Thoracic aorta (tissue), 2 donors: ENCODE results near the gene PTPRM. TPM values are rescaled to one million over a fixed set of nuclear protein-coding genes. Genes with fewer than 3 reads are reported as not detected.

Source experiments
- ATAC-seq: fragments of 150-250 bp; one replicate; pipeline ENCODE4 v1.8.0; 2017; ENCODE audit warnings: low read depth; ENCODE audit not compliant: insufficient number of reproducible peaks, low FRiP score
- DNase-seq: peaks from one replicate; pipeline ENCODE4 v3.0.0-alpha.2; 2020; ENCODE audit warnings: low spot score
- H3K27ac ChIP-seq, 2 donors: fragments of 200-600 bp; sonication (generic); 1 replicate in 1 of 2; 2 replicates in 1 of 2; pipeline ENCODE4 v1.5.1; 2016; ENCODE audit warnings: mild to moderate bottlenecking in 2 of 2, moderate library complexity in 2 of 2
- H3K27me3 ChIP-seq: fragments of 200-600 bp; sonication (generic); replicated peaks from 2 replicates; pipeline ENCODE4 v1.6.0; 2016; ENCODE audit warnings: mild to moderate bottlenecking; ENCODE audit not compliant: insufficient read depth
- H3K36me3 ChIP-seq: fragments of 200-600 bp; sonication (generic); one replicate; pipeline ENCODE4 v1.5.1; 2016
- H3K4me1 ChIP-seq, 2 donors: fragments of 200-600 bp; sonication (generic); 1 replicate in 1 of 2; 2 replicates in 1 of 2; pipeline versions ENCODE4 v1.5.1 to v1.6.0; 2016; ENCODE audit warnings: low read depth in 2 of 2, mild to moderate bottlenecking in 1 of 2; ENCODE audit not compliant: control insufficient read depth in 1 of 2
- H3K4me3 ChIP-seq: fragments of 200-600 bp; sonication (generic); 2 replicates; pipeline ENCODE4 v1.5.1; 2016; ENCODE audit warnings: mild to moderate bottlenecking
- H3K9me3 ChIP-seq: fragments of 200-600 bp; sonication (generic); 2 replicates; pipeline ENCODE4 v1.5.1; 2016
- total RNA-seq, 2 donors: library from RNA; depleted of rRNA; stranded (reverse); fragments of >200 nt; gene quantifications; one replicate each; pipeline versions ENCODE4 v1.1.0 to v1.2.3, GENCODE V29; 2016
- TF ChIP-seq, protein P1 (sequence below): fragments of 200-600 bp; sonication (generic); IDR thresholded peaks from one replicate; pipeline ENCODE4 v1.5.1; 2019; ENCODE audit warnings: antibody characterized with exemption

The PTPRM gene
- total RNA-seq, 2 donors from 2014 or later: 90.3 to 102 TPM

DNA sequence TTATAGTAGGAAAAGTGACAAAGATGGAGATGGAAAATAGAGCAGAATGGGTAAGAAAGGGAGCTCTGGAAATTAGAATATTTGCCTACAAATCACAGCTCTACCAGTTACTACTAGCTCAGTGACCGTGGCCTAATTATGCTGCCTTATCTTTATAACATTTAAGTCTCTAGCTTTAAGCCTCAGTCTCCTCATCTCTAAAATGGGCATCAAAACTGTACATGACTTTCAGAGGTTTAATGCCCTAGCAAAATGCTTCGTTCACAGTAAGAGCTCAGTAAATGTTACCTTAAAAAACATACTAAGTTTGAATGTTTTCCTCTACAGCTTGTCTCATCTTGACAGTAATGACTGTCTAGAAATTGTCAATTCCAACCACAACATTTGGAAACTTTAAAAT is 8.3 kb upstream of the PTPRM start:
- Histone ChIP-seq H3K9me3 (no peaks in the 10 kb centered on the region), H3K4me1 (no peaks in the 10 kb centered on the region), H3K4me3 (no peak overlapping the region), H3K27ac (no peak overlapping the region), H3K27me3 (no peaks in the 10 kb centered on the region), H3K36me3 (no peaks in the 10 kb centered on the region)
- ATAC-seq (no peak), DNase-seq (no peak)
- TF ChIP-seq, protein P1, sequence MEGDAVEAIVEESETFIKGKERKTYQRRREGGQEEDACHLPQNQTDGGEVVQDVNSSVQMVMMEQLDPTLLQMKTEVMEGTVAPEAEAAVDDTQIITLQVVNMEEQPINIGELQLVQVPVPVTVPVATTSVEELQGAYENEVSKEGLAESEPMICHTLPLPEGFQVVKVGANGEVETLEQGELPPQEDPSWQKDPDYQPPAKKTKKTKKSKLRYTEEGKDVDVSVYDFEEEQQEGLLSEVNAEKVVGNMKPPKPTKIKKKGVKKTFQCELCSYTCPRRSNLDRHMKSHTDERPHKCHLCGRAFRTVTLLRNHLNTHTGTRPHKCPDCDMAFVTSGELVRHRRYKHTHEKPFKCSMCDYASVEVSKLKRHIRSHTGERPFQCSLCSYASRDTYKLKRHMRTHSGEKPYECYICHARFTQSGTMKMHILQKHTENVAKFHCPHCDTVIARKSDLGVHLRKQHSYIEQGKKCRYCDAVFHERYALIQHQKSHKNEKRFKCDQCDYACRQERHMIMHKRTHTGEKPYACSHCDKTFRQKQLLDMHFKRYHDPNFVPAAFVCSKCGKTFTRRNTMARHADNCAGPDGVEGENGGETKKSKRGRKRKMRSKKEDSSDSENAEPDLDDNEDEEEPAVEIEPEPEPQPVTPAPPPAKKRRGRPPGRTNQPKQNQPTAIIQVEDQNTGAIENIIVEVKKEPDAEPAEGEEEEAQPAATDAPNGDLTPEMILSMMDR: no peak

GRCh38 chr18:7559709-7560319 is 7.3 kb upstream of the PTPRM start:
- H3K27me3 ChIP-seq: no peaks in the 10 kb centered on the region
- no peak overlapping the region for H3K27ac ChIP-seq
- H3K4me3 ChIP-seq: no peak overlapping the region
- H3K4me1 ChIP-seq: peaks cover 0 to 2% of the 10 kb centered on the region in 2 donors
- ATAC-seq (no peak), DNase-seq (no peak)
- TF ChIP-seq, protein P1: no peak
- no peaks in the 10 kb centered on the region for H3K36me3 ChIP-seq
- H3K9me3 ChIP-seq: no peaks in the 10 kb centered on the region

GRCh38 chr18:7561909-7562460 is 5.1 kb upstream of the PTPRM start:
- no peak overlapping the region for H3K4me3 ChIP-seq
- H3K36me3 ChIP-seq: no peaks in the 10 kb centered on the region
- no peaks in the 10 kb centered on the region for H3K9me3 ChIP-seq
- H3K27ac ChIP-seq: no peak overlapping the region
- H3K27me3 ChIP-seq: no peaks in the 10 kb centered on the region
- TF ChIP-seq, protein P1: no peak
- no peak for ATAC-seq
- no peak for DNase-seq
- H3K4me1 ChIP-seq: peaks cover 4 to 16% of the 10 kb centered on the region in 2 donors

DNA sequence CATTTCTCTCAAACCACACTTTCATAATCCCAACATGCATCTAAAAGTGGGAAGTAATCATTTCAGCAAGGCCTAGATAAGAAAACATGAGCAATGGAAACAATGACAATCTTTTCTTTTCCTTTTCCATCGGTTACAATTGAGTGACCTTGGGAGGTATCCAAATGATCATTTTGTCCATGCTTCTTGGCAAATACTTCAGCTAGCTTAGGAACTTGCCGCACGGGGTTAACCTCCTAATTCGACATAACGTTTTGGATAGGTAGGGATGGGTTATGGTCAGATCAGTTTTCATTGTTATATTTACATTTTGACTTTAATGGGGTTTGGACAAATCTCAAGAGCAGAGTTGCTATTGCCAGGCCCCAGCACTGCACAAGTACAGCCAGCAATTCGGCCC is 4.6 kb upstream of the PTPRM start:
- Histone ChIP-seq H3K36me3 (no peaks in the 10 kb centered on the region), H3K4me1 (peaks cover 4 to 16% of the 10 kb centered on the region in 2 donors), H3K27me3 (no peaks in the 10 kb centered on the region), H3K4me3 (no peak overlapping the region), H3K9me3 (no peaks in the 10 kb centered on the region), H3K27ac (no peak overlapping the region)
- ATAC-seq (no peak), DNase-seq (no peak)
- TF ChIP-seq, protein P1: no peak

- no peak for DNase-seq
- no peaks in the 10 kb centered on the region for H3K9me3 ChIP-seq
- peak overlapping the region; percentile 98 for H3K4me3 ChIP-seq
- H3K27ac ChIP-seq: peak overlapping the region; percentile 93 to 97
- no peaks in the 10 kb centered on the region for H3K27me3 ChIP-seq
- no peak for ATAC-seq
- no peaks in the 10 kb centered on the region for H3K36me3 ChIP-seq
- H3K4me1 ChIP-seq: peaks cover 8 to 24% of the 10 kb centered on the region in 2 donors
- TF ChIP-seq, protein P1: no peak
Measured at GRCh38 chr18:7565677-7566076, 1.4 kb upstream of the PTPRM start.
